ENCODE results near the gene RTN1.

- no peak for TF ChIP-seq ESRRA (CRISPR knock-in tag; IDR thresholded peaks at IDR 0.05; ENCODE audit: borderline replicate concordance)
- no peak for TF ChIP-seq CREB1 (CRISPR knock-in tag; IDR thresholded peaks at IDR 0.05)
- TF ChIP-seq NR1H2 (CRISPR knock-in tag; IDR thresholded peaks at IDR 0.05): no peak
- no peak for TF ChIP-seq ATF3 (CRISPR knock-in tag; conservative IDR thresholded peaks at IDR 0.05)
- no peak for TF ChIP-seq MYBL2 (CRISPR knock-in tag; IDR thresholded peaks at IDR 0.05)
- TF ChIP-seq CTCF (IDR thresholded peaks at IDR 0.05): no peak
- no peak for TF ChIP-seq TEAD4 (CRISPR knock-in tag; IDR thresholded peaks at IDR 0.05)
- TF ChIP-seq IRF2 (CRISPR knock-in tag; IDR thresholded peaks at IDR 0.05; ENCODE audit: borderline replicate concordance, low read depth): no peak
- TF ChIP-seq ZNF317 (CRISPR knock-in tag; IDR thresholded peaks at IDR 0.05; ENCODE audit: borderline replicate concordance, low read depth): no peak
- TF ChIP-seq ZNF121 (CRISPR knock-in tag; IDR thresholded peaks at IDR 0.05): no peak
- TF ChIP-seq CREM (CRISPR knock-in tag; IDR thresholded peaks at IDR 0.05): no peak
- no peak for TF ChIP-seq ZNF281 (CRISPR knock-in tag; IDR thresholded peaks at IDR 0.05)
Observed at GRCh38 chr14:59870277-59871165, at the start of gene RTN1.

Measured in WTC11 (cell line).